GM20431 (cell line): ENCODE results near the gene SSR2.

Experiments used
- in situ Hi-C: fragments of 300-500 bp; cut with MseI, MboI; formaldehyde crosslinking; loops from one replicate; pipeline ENCODE4 v1.15.0; 2020; ENCODE audit warnings: low sequenced_read_pairs; ENCODE audit not compliant: unreplicated experiment

Gene SSR2

GRCh38 chr1:155976062-155976912, 44.5 kb downstream of the SSR2 start:
- in situ Hi-C loops: no loop called here

- in situ Hi-C loops: no loop called here
Observed at GRCh38 chr1:155975375-155976061, 45.2 kb downstream of the SSR2 start.

- in situ Hi-C loops: no loop called here
Observed at GRCh38 chr1:155974208-155975115, 46.3 kb downstream of the SSR2 start.

- in situ Hi-C loops: no loop called here
Observed at GRCh38 chr1:155973723-155974122, 47.0 kb downstream of the SSR2 start.

- in situ Hi-C loops: no loop called here
Observed at GRCh38 chr1:155971910-155972809, 48.6 kb downstream of the SSR2 start.

GRCh38 chr1:155970531-155971167, 50.1 kb downstream of the SSR2 start:
- in situ Hi-C loops: no loop called here

- in situ Hi-C loops: no loop called here
Observed at GRCh38 chr1:155969377-155969791, 51.4 kb downstream of the SSR2 start.

GRCh38 chr1:155968670-155969069, 52.1 kb downstream of the SSR2 start:
- in situ Hi-C loops: no loop called here

GRCh38 chr1:155968051-155968400, 52.7 kb downstream of the SSR2 start:
- in situ Hi-C loops: no loop called here

- in situ Hi-C loops: no loop called here
Observed at GRCh38 chr1:155967341-155968050, 53.3 kb downstream of the SSR2 start.

GRCh38 chr1:155966750-155967149, 54.0 kb downstream of the SSR2 start:
- in situ Hi-C loops: no loop called here

GRCh38 chr1:155966135-155966534, 54.6 kb downstream of the SSR2 start:
- in situ Hi-C loops: no loop called here

- in situ Hi-C loops: no loop called here
Observed at GRCh38 chr1:155964193-155964592, 56.6 kb downstream of the SSR2 start.

GRCh38 chr1:155962599-155963211, 58.0 kb downstream of the SSR2 start:
- in situ Hi-C loops: no loop called here

GRCh38 chr1:155961937-155962336, 58.8 kb downstream of the SSR2 start:
- in situ Hi-C loops: no loop called here

- in situ Hi-C loops: no loop called here
Observed at GRCh38 chr1:155960081-155960745, 60.5 kb downstream of the SSR2 start.
